Measurements from ENCODE around the gene IL17A.

GRCh38 chr6:52144196-52145076, 41.7 kb upstream of the IL17A start:
- TF ChIP-seq CTCF (IDR thresholded peaks at IDR 0.05 in 8 of 11, conservative IDR thresholded peaks at IDR 0.05 in 3 of 11) (no peak), POLR2AphosphoS5 (IDR thresholded peaks at IDR 0.05) (no peak), POLR2A (IDR thresholded peaks at IDR 0.05) (no peak)

Measured in spleen (tissue), 7 donors.